GM21576 (cell line): ENCODE data around the gene CTNNB1.

Experiments used
- ATAC-seq: cut with Tn5 transposase; IDR thresholded peaks from one replicate; pipeline ENCODE4 v1.9.1; 2021; ENCODE audit warnings: mild to moderate bottlenecking, moderate library complexity; ENCODE audit not compliant: unreplicated experiment

CTNNB1 gene

DNA sequence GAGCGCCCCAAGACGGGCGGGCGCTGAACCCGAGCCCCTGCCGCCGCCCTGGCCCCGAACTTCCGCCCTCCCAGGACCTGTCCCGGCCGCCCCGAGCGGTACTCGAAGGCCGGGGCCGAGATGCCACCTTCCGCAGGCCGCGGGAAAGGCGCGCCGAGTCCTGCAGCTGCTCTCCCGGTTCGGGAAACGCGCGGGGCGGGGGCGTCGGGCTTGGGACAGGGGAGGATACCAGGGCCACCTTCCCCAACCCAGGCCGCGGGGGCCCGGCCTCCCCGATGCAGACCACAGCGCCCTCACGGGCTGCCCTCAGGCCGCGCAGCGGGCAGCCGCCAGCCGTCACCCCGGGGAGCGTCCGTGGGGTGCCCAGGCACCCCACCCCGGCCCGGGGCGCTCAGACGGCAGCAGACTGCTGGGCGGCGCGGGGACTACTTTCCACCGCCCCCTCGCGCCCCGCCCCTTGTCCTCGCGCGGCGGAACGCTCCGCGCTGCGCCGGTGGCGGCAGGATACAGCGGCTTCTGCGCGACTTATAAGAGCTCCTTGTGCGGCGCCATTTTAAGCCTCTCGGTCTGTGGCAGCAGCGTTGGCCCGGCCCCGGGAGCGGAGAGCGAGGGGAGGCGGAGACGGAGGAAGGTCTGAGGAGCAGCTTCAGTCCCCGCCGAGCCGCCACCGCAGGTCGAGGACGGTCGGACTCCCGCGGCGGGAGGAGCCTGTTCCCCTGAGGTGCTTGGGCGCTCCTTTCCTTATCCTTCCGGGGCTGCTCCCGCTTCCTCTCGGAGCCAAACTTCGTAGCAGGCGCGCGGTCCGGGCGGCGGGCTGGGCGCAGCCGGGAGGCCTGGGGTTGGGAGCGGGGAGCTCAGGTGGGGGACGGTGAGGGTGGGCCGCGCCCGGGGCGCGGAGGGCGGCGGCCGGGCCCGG lies at the start of gene CTNNB1:
Gene CTNNB1, plus strand, starts transcription at position 556 of the 916 bp plus-strand sequence. CDS start 24,564 bp downstream, outside the sequence.
- peak; percentile 55 for ATAC-seq

GRCh38 chr3:41155834-41156233 lies 43.5 kb upstream of the CTNNB1 start:
- ATAC-seq, result no peak

DNA sequence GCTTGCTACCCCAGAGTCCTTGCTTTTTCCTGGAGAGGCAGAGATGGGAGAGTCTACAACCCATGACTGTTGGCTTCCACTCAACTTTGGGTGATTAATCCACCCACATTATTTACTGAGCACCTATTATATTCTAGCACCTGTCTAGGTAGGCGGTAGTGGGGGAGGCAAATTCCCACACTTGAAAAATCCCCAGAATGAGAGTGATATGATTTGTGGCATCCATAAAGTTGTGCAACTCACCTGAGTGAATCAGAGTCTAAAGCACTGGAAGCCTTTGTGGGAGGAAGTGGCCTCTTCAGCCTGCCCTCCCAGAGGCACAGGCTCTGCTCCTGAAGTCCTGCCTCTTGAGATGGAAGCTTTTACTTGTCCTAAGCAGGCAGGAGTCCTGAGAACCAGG lies 40.4 kb upstream of the CTNNB1 start:
- no peak for ATAC-seq

DNA sequence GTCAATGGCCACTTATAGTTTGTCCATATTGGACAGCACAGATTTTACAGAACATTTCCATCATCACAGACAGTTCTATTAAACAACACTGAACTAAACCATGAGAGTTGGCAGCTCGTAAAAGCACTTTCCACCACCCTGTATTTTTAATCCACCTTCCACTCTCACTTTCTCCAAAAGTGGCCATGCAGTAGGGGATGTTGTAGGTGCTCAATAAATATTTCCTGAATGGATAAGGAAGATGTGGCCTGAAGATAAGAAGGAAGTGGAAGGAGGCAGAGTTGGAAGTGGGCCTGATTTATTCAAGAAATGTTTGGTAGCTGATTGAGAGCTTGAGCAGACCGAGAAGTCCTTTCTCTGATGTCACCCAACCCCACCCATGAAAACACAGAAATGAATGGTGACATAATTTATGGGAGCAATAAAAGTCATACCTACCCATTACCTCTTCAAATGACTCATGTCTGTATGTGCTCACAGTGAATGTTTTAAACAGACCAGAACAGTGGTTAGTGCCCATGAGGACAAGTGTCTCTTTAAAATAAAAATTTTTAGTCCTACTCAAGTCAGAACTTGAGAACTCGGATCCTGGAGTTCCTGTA lies 39.6 kb upstream of the CTNNB1 start:
- no peak for ATAC-seq

DNA sequence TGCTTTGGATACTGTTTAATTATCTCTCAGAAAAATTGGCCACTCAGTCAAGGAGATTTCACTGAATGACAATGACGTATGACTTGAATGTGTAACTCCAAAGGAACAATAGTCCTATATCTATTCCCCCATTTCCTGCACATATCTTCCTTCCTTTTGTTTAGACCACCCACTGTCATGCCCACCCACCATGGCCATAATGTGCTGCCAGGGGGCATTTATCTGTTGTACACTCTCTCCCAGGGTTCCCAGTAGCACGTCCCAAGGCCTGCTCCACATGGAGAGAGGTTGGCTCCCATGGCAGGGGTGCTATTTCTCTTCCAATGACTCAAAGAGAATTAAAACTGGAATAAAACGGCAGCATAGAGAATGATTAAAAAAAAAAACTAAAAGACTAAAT lies 36.8 kb upstream of the CTNNB1 start:
- ATAC-seq, result no peak

DNA sequence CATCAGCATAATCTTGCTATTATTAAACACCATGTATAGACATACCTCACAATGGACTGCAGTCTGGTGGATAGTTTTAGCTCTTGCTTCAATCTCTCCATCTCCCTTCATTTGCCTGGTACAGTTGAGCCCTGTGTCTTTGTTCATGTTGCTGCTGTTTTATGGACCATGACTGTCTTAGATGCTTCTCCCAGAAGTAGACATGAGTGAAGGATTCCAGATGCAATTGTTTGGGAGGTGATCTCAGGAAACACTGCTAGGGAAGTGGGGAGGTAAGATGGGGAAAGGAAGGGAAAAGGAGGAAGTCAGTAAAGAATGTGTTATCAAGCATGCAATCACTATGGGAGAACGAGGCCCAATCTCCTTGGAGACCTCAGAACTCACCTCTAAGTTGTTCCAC lies 36.3 kb upstream of the CTNNB1 start:
- no peak for ATAC-seq

- no peak for ATAC-seq
Measured at GRCh38 chr3:41163421-41163820, 35.9 kb upstream of the CTNNB1 start.

DNA sequence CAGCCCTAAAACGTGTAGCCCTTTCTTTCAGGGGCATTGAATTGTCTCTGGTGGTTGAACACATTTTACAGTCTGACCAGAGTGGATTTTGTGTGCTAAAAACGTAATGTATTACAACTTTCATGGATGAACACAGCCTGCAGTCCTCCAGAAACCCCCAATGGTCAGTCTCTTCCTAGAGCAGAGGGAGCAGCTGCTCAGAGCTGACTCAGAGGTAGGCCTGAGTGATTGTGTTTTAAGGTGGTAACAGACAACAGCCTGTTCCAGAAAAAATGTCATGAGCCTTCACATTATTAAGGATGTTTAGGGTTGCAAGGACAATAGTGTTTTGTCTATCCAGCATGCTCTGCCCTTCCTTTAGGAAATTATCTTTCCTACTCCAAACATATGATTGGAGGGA lies 34.5 kb upstream of the CTNNB1 start:
- ATAC-seq, result no peak

DNA sequence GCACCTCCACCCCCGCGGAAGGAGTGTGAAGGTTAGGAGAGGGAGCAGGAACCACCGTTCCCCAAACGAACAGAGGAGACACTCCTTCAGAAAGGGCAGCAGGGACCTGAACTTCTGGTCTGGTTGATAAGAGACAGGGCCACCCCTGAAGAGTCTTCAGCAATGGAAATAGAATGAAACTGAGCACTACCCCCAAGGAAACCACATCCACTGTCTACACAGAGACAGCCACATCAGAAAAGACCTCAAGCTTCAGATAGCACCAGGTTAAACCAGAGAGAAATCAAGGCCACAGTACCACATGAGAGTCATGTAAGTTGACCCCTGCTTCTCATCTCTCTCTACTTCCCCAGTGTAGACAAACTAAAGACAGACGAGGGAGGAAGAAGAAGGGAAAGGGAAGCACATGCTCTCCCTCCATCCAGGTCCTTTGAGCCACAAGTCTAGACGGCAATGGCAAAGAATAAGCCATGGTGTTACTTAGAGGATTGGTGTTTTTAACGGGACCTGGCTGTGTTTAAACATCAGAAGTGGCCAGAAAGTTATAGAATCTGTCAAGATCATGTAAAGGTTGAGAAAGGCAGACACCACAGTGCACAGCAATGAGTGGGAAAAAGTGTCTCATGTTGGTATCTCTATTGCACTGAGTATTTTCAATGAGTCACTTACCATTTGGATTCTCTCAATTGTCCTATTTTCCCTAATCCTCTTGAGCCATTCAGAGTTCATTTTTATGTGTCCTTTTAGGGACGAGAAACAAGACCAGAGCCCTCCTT lies 31.4 kb upstream of the CTNNB1 start:
- no peak for ATAC-seq

- ATAC-seq, result no peak
Measured at GRCh38 chr3:41169023-41169422, 30.3 kb upstream of the CTNNB1 start.

DNA sequence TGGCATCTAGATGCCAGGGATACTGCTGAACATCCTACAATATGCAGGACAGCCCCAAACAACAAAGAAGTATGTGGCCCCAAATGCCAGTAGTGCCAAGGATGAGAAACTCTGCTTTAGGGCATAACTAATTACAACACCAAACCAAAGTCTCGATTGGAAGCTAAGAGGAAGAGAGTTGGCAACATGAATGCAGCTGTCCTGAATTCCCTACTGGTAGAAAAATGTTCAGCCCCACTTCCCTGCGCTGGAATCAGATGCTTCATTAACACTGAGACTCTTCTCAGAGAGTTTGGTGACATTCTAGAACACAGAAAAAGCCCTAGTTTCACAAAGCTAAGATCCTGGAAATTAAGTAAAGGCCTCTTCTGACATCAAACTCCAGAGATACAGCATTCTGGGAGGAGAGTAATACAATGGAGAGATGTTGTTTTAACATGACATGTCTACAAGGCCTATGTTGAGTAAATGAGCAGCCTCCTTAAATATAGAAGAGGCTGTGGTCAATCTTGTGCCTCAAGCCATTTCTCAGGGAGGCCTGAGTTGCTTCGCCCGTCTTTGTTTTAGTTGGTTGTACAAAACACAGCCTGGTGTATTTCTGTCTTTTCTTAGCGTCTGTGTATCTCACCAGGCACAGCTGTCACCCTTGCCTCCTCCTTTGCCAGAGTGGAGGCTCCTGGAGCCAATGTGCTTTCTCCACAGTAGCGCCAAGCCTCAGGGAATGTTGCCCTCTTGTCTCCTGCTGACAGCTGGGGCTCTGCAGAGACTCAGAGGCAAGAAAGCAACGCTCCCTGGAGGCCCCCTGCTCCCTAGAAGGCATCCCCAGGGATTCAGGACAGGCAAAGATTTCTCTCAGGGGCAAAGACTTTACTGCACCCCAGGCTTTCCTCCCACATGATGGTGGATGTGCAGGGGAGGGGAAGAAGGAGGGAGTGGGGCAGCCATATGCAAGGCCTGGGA lies 25.1 kb upstream of the CTNNB1 start:
- ATAC-seq, result no peak

DNA sequence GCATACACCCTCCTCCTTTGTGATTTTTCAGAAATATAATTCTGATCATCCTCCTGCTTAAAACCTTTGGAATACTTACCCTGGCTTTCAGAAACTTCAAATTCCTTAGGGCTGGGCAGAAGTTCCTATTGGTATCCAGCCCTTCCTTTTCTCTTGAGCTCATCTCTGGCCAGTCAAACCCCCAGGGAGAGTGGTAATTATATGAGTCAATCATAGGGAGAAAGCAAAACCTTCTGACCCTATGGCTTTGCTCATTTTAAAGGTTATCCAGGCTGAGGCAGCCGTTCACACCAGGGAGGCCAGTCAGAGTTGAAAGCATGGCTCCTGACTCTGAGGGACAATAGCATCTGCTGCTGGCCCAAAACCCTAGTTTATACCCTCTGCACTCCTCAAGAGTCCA lies 23.9 kb upstream of the CTNNB1 start:
- ATAC-seq, result no peak

- ATAC-seq, result no peak
Measured at GRCh38 chr3:41176596-41176995, 22.7 kb upstream of the CTNNB1 start.

DNA sequence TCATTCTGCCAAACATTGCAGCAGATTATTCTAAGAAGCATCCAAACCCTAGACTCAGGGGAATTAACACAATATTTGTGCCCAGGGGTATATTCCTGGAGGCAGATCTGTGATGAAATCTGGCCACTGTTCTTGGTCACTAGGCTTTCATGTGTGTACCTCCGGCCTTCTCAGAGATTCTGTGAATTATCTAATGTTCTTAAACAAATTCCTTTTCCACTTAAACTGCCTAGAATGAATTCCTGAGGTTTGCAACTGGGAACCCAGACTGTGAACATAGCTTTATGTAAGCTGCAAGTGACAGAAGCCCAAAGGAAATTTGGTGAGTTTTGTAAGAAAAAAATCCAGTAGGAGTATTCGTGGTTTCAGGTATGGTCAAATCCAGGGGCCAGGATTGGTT lies 20.7 kb upstream of the CTNNB1 start:
- no peak for ATAC-seq

GRCh38 chr3:41180396-41180795 lies 18.9 kb upstream of the CTNNB1 start:
- no peak for ATAC-seq

DNA sequence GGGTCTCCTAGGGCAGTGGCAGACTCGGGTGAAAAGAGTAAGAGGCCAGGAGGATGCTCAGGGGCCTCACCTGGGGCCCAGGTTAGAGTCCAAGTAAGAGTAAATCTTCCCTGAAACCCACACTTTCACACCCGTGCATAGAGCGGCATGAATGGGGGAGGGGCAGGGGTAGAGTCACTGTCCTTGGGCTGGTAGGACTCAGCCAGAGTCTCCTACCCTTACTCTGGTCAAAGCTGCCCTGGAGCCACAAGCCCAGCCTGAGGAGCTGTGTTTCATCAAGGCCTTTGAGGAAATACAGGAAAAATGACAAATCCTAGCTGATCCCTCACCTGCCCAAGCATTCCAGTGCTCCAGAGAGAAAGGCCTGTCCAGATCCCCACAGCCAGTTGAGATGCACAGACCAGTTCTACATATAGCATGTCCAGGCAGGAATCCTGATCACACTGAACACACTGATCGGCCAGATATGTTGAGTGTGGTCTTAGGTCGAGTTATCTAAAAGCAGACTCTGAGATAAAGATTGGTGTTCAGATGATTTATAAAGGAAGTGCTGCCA lies 16.7 kb upstream of the CTNNB1 start:
- ATAC-seq, result no peak

GRCh38 chr3:41184394-41184793 lies 14.9 kb upstream of the CTNNB1 start:
- ATAC-seq, result no peak

GRCh38 chr3:41186297-41186696 lies 13.0 kb upstream of the CTNNB1 start:
- ATAC-seq, result no peak

DNA sequence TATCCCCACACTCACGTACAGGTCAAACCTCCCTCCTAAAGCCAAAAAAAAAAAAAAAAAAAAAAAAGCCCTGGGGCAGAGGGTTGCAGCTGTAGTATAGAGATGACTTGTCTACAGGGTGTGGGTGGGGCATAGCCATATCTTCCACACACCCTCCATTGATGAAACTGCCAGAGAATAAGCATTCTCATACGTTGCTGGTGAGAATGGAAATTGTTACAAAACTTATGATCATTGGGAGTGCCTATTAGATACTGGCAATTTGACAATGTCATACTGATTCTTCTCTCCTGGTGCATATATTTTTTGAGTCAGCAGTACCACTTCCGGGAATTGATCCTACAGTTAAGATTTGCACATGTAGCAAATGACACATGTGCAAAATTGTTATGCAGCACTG lies 11.0 kb upstream of the CTNNB1 start:
- no peak for ATAC-seq
